H7 (cell line): Measurements from ENCODE around the gene MICOS13. TPM values are rescaled to one million over a fixed set of nuclear protein-coding genes. Genes with fewer than 3 reads are reported as not detected.
A peak's percentile ranks its signal among the peaks of the same experiment; 100 is the strongest.
"Not testable (repeated sequence)": the region's sequence is repeated elsewhere in the genome, so short reads cannot be mapped to it uniquely, and the experiment has no call there.

Experiments
- DNase-seq: peaks from one replicate; pipeline ENCODE4 v3.0.0; 2012
- H3K27me3 ChIP-seq: 2 replicates; pipeline ENCODE4 v1.6.0; 2011; ENCODE audit warnings: mild to moderate bottlenecking, low read length; ENCODE audit not compliant: control insufficient read depth, insufficient read depth
- H3K36me3 ChIP-seq: replicated peaks from 2 replicates; pipeline ENCODE4 v1.5.1; 2011; ENCODE audit warnings: low read length; ENCODE audit not compliant: control insufficient read depth, insufficient read depth
- H3K4me3 ChIP-seq: 2 replicates; pipeline ENCODE4 v1.5.1; 2011; ENCODE audit warnings: low read depth, mild to moderate bottlenecking, control low read depth, low read length, moderate library complexity; ENCODE audit not compliant: insufficient read depth
- total RNA-seq: library from RNA; depleted of rRNA; stranded (reverse); fragments of >200 nt; shearing (Covaris generic); gene quantifications from 2 replicates; pipeline ENCODE4 v1.2.3, GENCODE V29; 2014

Gene MICOS13
- total RNA-seq, 1 experiment from 2014 or later, result 71.4 TPM

DNA sequence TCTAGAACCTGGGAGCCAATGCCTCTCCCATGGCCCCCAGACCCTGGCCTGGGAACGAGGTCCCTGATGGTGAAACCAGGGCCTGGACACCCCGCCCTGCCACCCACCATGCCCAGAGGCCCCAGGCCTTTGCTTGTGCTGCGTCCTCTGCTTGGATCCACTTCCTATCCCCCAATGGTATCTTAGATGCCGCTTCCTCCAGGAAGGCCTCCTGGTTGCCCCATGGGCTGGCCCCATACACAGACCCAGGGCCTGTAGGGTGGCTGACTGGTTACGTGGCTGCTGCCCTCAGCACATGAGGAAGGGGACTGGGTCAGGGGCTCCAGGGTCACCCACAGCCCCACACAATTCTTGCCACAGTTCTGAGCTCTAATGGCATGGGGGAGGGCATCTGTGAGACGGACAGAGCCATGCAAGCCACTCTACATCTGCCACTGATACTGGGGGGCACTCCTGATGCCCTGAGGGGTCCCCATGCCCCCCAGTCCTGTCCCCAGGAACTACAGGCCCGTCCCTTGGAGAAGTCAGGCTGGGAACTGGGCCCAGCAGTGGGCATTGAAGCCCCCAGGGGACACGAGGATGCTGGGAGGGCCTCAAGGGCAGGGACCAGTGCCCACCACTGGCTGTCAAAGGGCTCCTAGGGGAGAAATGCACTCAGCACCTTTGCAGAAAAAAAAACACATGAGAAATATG is 14.8 kb upstream of the MICOS13 start:
- peaks cover 39% of the 10 kb centered on the region for H3K36me3 ChIP-seq
- no peak for DNase-seq
- no peaks in the 10 kb centered on the region for H3K27me3 ChIP-seq
- H3K4me3 ChIP-seq, result no peak overlapping the region

GRCh38 chr19:5694167-5694955 is 14.0 kb upstream of the MICOS13 start:
- Histone ChIP-seq H3K36me3 (peaks cover 38% of the 10 kb centered on the region), H3K4me3 (no peak overlapping the region), H3K27me3 (no peaks in the 10 kb centered on the region)
- peak; percentile 57 for DNase-seq

DNA sequence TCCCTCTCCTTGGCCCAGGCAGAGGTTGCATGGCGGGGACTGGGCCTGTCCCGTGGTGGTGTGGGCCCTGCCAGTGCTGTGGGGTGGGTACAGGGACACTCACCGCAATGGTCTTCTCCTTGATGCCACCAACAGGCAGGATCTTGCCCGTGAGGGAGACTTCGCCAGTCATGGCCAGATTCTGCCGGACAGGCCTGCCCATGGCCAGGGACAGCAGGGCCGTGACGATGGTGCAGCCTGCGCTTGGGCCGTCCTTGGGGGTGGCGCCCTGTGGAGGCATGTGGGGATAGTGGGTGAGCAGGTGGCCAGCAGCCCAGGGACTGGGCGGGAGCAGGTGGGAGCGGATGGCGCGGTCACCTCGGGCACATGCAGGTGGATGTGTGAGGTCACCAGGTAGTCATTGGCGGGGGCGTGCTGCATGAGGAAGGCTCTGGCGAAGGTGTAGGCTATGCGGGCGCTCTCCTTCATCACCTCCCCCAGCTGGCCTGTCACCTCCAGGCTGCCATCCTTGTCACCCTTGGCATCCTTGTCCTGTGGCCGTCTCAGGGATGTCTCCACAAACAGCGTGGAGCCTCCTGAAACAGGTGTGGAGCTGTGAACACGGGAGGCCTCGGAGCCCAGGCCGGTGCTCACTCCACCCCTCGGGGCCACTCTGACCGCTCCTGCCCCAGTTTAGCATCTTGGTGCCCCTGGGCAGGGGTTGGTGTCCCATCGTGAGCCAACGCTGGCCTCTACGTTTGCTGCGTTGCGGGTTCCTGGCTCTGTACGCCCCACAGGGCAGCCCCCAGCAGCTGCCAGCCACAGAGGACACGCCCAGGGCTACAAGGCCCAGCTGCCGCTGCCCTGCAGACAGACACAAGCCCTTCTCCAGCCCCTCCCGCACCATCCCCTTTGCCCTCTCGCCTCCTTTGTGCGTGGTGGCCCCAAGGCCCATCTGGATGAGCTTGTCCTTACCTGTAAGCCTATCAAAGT is 13.2 kb upstream of the MICOS13 start:
- Histone ChIP-seq H3K4me3 (no peak overlapping the region), H3K36me3 (peaks cover 31% of the 10 kb centered on the region), H3K27me3 (no peaks in the 10 kb centered on the region)
- peak; percentile 68 for DNase-seq

DNA sequence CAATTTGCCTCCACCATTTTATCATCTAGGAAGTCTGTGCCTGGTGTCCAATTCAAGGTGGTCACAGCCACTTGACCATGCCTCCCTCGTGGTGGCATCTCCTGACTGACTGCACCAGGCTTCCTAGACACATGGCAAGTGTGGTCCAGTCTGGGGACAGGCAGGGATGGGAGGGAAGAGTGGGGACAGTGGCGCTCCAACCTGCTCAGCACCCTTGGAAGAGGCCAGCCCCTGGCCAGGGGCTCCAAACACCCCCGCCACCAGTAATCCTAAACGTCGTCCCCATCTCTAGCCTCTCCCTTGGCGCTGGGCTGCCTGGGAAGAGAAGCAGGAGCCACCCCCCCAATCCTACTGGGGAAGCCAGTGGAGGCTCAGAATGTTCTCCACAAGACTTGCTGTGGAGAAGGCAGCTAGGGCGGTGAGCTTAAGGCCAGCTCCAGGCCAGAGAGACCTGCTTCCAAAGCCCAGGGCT is 12.4 kb upstream of the MICOS13 start:
- no peak for DNase-seq
- H3K27me3 ChIP-seq, result no peaks in the 10 kb centered on the region
- H3K36me3 ChIP-seq, result peaks cover 29% of the 10 kb centered on the region
- no peak overlapping the region for H3K4me3 ChIP-seq

DNA sequence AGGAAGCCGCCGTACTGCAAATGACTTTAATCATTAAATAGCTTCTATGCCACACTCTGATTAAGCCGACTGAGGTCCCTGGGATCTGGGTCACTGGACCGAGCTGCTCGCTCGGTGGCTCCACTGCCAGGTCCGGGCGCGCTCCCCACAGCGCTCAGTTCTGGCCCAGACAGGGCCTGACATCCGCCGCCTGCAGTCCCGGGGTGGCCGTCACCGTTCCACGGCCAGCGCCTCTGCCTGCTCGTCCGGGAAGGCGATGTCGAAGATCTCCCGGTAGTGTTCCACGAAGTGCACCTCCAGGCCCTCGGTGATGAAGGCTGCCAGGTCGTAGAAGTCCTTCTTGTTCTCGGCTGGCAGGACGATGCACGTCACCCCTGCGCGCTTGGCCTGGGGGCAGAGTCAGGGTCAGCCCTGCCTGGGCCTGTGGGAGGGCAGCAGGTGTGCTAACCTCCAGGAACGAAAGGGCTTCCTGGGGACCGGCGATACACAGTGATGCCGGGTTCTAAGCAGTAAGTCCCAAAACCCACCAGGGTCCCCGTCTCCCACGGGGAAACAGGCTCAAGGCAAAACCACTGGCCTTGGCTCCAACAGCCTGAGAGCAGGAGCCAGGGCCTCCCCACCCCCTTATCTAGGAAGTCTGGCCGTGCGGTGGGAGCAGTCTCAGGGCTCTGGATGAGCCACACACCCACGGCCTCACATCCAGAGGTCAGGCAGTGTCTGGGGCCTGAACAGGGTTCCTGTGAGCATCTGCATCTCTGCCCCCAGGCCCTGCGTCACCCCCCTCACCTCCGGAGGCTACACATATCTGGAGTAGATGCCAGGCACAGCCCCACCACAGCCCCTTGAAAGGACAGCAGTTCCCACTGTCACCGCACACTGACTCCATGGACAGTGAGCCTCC is 11.8 kb upstream of the MICOS13 start:
- H3K4me3 ChIP-seq, result peak overlapping the region; percentile 80
- H3K36me3 ChIP-seq, result peaks cover 29% of the 10 kb centered on the region
- DNase-seq, result peak; percentile 81
- H3K27me3 ChIP-seq, result no peaks in the 10 kb centered on the region

- H3K36me3 ChIP-seq, result peaks cover 27% of the 10 kb centered on the region
- peak overlapping the region; percentile 80 for H3K4me3 ChIP-seq
- DNase-seq, result peak; percentile 80
- no peaks in the 10 kb centered on the region for H3K27me3 ChIP-seq
Observed at GRCh38 chr19:5690955-5691821, 10.9 kb upstream of the MICOS13 start.

DNA sequence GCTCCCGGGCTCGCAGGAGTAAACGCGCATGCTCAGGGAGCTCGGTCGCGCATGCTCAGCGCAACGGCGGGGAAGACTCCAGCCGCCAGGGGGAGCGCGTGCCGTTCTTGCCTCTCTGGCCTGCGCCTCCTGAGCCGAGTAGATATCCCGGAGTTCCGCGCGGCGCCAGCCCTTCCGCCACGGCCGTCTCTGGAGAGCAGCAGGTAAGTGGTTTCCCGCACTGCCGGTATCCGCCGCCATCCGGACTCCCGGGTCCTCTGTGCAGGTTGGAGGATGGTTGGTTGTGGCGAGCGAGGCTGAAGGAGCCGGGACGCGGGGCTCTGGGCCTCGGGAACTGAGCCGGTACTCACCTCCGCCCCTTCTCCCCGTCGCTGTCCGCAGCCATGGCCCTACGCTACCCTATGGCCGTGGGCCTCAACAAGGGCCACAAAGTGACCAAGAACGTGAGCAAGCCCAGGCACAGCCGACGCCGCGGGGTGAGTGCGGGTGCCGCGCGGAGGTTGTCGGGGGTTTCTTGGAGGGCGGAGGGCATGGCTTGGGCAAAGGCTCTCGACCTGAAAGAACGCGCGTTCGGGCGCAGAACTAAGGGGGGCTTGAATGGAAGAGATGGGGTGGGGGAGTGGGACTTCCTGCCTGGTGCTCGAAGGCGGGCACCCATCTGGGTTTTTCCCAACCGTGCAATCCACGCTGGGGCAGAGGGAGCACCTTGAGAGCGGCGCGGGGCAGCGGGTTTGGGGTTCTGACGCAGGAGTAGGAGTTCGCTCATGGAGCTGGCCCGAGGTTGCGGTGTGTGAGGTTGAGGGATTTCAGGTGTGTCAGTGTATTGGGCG is 10.0 kb upstream of the MICOS13 start, which contains the start of gene RPL36:
Gene RPL36 (plus strand): TSS at position 171 of the 830 bp plus-strand sequence. CDS start 213 bp downstream, at position 384.
- no peaks in the 10 kb centered on the region for H3K27me3 ChIP-seq
- peak within 1 kb of the TSS; percentile 80 for H3K4me3 ChIP-seq
- DNase-seq, result peak; percentile 99
- peaks cover 26% of the 10 kb centered on the region for H3K36me3 ChIP-seq

- H3K36me3 ChIP-seq, result peaks cover 13% of the 10 kb centered on the region
- H3K27me3 ChIP-seq, H3K4me3 ChIP-seq, DNase-seq: not testable (repeated sequence)
Observed at GRCh38 chr19:5688262-5688881, 8.1 kb upstream of the MICOS13 start.

GRCh38 chr19:5687360-5688198 is 7.3 kb upstream of the MICOS13 start:
- DNase-seq, result no peak
- H3K36me3 ChIP-seq, result peaks cover 8% of the 10 kb centered on the region
- no peaks in the 10 kb centered on the region for H3K27me3 ChIP-seq
- peak overlapping the region; percentile 38 for H3K4me3 ChIP-seq

DNA sequence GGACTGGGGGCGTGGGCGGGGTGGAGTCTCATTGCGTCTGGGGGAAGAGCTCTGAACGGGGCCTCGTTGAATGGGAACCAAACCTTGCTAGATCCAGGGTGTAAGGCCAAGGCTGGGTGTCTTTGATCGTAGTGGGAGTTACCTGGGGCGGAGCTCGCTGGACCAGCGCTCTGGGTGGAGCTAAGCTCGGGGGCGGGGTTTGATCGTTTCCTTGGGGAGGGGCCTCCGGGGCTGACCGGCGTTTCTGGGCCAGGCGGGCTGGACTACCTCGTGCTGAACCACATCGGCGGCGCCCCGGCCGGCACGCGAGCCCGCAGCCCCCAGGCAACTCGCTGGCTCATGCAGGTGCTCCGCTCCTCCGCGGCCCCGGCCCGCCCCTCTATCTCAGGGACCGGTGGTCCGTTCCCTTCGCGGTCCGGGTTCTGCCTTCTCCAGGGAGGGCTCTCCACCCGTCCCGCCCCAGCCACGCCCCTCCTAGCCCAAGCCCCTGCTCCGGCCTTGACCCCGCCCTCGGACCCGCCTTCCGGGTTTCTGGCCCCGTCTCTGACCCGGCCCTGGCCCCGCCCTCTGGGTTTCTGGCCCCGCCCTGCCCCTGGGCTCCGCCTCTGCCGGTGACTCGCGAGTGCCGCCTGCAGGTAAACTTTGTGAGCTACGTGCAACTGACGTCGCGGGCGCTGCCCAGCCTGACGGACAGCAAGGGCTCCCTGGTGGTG is 6.5 kb upstream of the MICOS13 start:
- Histone ChIP-seq H3K4me3 (peak overlapping the region; percentile 75), H3K36me3 (peaks cover 2% of the 10 kb centered on the region), H3K27me3 (no peaks in the 10 kb centered on the region)
- peak; percentile 100 for DNase-seq

DNA sequence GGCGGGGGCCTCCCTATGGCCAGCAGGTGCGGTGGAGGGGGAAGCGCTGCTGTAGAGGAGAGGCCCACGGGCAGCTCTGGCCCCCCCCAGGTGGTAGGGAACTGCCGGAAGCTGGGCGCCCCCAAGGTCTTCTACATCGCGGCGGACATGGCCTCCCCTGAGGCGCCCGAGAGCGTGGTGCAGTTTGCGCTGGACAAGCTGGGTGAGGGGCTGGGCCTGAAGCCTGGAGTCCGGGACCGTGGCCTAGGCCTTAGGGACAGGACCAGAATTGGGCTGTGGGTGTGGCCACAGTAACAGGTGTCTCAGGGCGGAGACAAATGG is 6.0 kb upstream of the MICOS13 start:
- DNase-seq, result no peak
- Histone ChIP-seq H3K27me3 (no peaks in the 10 kb centered on the region; the same call in 1 of the 2 replicates), H3K36me3 (no peaks in the 10 kb centered on the region; the same call in 1 of the 2 replicates), H3K4me3 (peak overlapping the region; percentile 75)
